BLaER1 treated with 17β-estradiol and CSF1 and Interleukin-3, amounts not matched to agents 10 nM and 100 nM (cell line): ENCODE results near the gene ASB9.
A peak's percentile ranks its signal among the peaks of the same experiment; 100 is the strongest.
"Not testable (repeated sequence)": the region's sequence is repeated elsewhere in the genome, so short reads cannot be mapped to it uniquely, and the experiment has no call there.

Experiments used
- H3K27ac ChIP-seq, 11 experiments: shearing (Covaris generic); formaldehyde crosslinking; 2 replicates each; pipeline ENCODE4 v1.8.1; 2022
- H3K27me3 ChIP-seq, 11 experiments: shearing (Covaris generic); formaldehyde crosslinking; 2 replicates each; pipeline ENCODE4 v1.8.1; 2022
- H3K36me3 ChIP-seq, 11 experiments: shearing (Covaris generic); formaldehyde crosslinking; 2 replicates each; pipeline ENCODE4 v1.8.1; 2022
- H3K4me1 ChIP-seq, 10 experiments: shearing (Covaris generic); formaldehyde crosslinking; 2 replicates each; pipeline ENCODE4 v1.8.1; 2022
- H3K4me2 ChIP-seq, 11 experiments: shearing (Covaris generic); formaldehyde crosslinking; 2 replicates each; pipeline ENCODE4 v1.8.1; 2022
- H3K4me3 ChIP-seq, 10 experiments: shearing (Covaris generic); formaldehyde crosslinking; 2 replicates each; pipeline ENCODE4 v1.8.1; 2022
- H3K9ac ChIP-seq, 11 experiments: shearing (Covaris generic); formaldehyde crosslinking; 2 replicates each; pipeline ENCODE4 v1.8.1; 2022
- H3K9me3 ChIP-seq, 11 experiments: shearing (Covaris generic); formaldehyde crosslinking; replicated peaks in 1 of 11; 2 replicates each; pipeline ENCODE4 v1.8.1; 2022
- H4K20me1 ChIP-seq, 11 experiments: shearing (Covaris generic); formaldehyde crosslinking; 2 replicates each; pipeline ENCODE4 v1.8.1; 2022
- Cebpa-rat ChIP-seq, 11 experiments: shearing (Covaris generic); IDR thresholded peaks; 2 replicates each; pipeline ENCODE4 v1.8.1; 2022

The ASB9 gene

GRCh38 chrX:15269618-15270521 is at the start of gene ASB9:
TSS of gene ASB9 (minus strand) at chrX:15270083. CDS start at chrX:15269874, 209 bp downstream.
- Histone ChIP-seq H3K4me3 (no peak within 1 kb of the TSS), H3K9me3 (peaks cover 12 to 17% (median 13%) of the 10 kb centered on the region in 11 experiments; a peak in 21 of 22 replicates), H3K9ac (no peak within 1 kb of the TSS), H3K4me2 (peak within 1 kb of the TSS in 2 of 11 experiments; percentile 16 to 21; a peak in 2 of 22 replicates), H4K20me1 (no peaks in the 10 kb centered on the region; a peak in 2 of 22 replicates), H3K36me3 (no peaks in the 10 kb centered on the region), H3K27me3 (peaks cover 69 to 94% (median 87%) of the 10 kb centered on the region in 11 experiments), H3K4me1 (no peaks in the 10 kb centered on the region), H3K27ac (no peak within 1 kb of the TSS)
- TF ChIP-seq Cebpa-rat (IDR thresholded peaks at IDR 0.05), result no peak

- peaks cover 0 to 47% (median 8%) of the 10 kb centered on the region in 10 experiments; a peak in 10 of 20 replicates for H3K4me1 ChIP-seq
- no peak for TF ChIP-seq Cebpa-rat (IDR thresholded peaks at IDR 0.05)
- H3K27ac ChIP-seq, result no peak overlapping the region
- H3K9ac ChIP-seq, result no peak overlapping the region
- peaks cover 0 to 19% (median 0%) of the 10 kb centered on the region in 11 experiments; a peak in 4 of 22 replicates for H3K9me3 ChIP-seq
- peaks cover 0 to 22% (median 4%) of the 10 kb centered on the region in 11 experiments; a peak in 11 of 22 replicates for H3K36me3 ChIP-seq
- no peak overlapping the region for H3K4me2 ChIP-seq
- H3K4me3 ChIP-seq, result no peak overlapping the region
- peaks cover 81 to 100% (median 97%) of the 10 kb centered on the region in 11 experiments for H3K27me3 ChIP-seq
- H4K20me1 ChIP-seq, result 0 out of 22 replicates have a peak, but pooled peaks cover 0 to 10% (median 0%) of the 10 kb centered on the region in 11 experiments
Observed at GRCh38 chrX:15319075-15319474, 49.2 kb upstream of the ASB9 start.

- H3K9ac ChIP-seq, result no peak within 1 kb of the TSS
- peaks cover 0 to 20% (median 0%) of the 10 kb centered on the region in 10 experiments; a peak in 6 of 20 replicates for H3K4me1 ChIP-seq
- H3K4me2 ChIP-seq, result no peak within 1 kb of the TSS
- TF ChIP-seq Cebpa-rat (IDR thresholded peaks at IDR 0.05), result no peak
- H3K4me3 ChIP-seq, result no peak within 1 kb of the TSS
- peaks cover 0 to 8% (median 0%) of the 10 kb centered on the region in 11 experiments; a peak in 3 of 22 replicates for H3K9me3 ChIP-seq
- peaks cover 0 to 7% (median 0%) of the 10 kb centered on the region in 11 experiments; a peak in 4 of 22 replicates for H3K36me3 ChIP-seq
- H3K27me3 ChIP-seq, result peaks cover 80 to 100% (median 97%) of the 10 kb centered on the region in 11 experiments
- no peak within 1 kb of the TSS for H3K27ac ChIP-seq
- no peaks in the 10 kb centered on the region for H4K20me1 ChIP-seq
Observed at GRCh38 chrX:15315509-15315908, 45.6 kb upstream of the ASB9 start, which contains the start of gene ASB11. TSS of gene ASB11 (minus strand) at chrX:15315640. CDS start at chrX:15315605, 35 bp downstream.

- Histone ChIP-seq H3K27me3 (peaks cover 78 to 100% (median 97%) of the 10 kb centered on the region in 11 experiments), H3K9me3 (peaks cover 0 to 8% (median 0%) of the 10 kb centered on the region in 11 experiments; a peak in 2 of 22 replicates), H3K9ac (no peak overlapping the region), H3K4me3 (no peak overlapping the region), H3K4me1 (peaks cover 0 to 19% (median 0%) of the 10 kb centered on the region in 10 experiments; a peak in 2 of 20 replicates), H3K27ac (no peak overlapping the region), H4K20me1 (no peaks in the 10 kb centered on the region), H3K36me3 (no peaks in the 10 kb centered on the region), H3K4me2 (no peak overlapping the region)
- no peak for TF ChIP-seq Cebpa-rat (IDR thresholded peaks at IDR 0.05)
Observed at GRCh38 chrX:15314472-15314871, 44.6 kb upstream of the ASB9 start.

- H3K4me1 ChIP-seq, result peaks cover 0 to 19% (median 0%) of the 10 kb centered on the region in 10 experiments; a peak in 2 of 20 replicates
- no peaks in the 10 kb centered on the region; a peak in 3 of 22 replicates for H4K20me1 ChIP-seq
- TF ChIP-seq Cebpa-rat (IDR thresholded peaks at IDR 0.05), result no peak
- peaks cover 89 to 100% (median 100%) of the 10 kb centered on the region in 11 experiments for H3K27me3 ChIP-seq
- H3K27ac ChIP-seq, result no peak overlapping the region
- 0 out of 22 replicates have a peak, but pooled peaks cover 0 to 12% (median 0%) of the 10 kb centered on the region in 11 experiments for H3K9me3 ChIP-seq
- H3K36me3 ChIP-seq, result no peaks in the 10 kb centered on the region
- H3K4me2 ChIP-seq, result no peak overlapping the region; a peak in 1 of 22 replicates
- H3K9ac ChIP-seq, result no peak overlapping the region
- H3K4me3 ChIP-seq, result no peak overlapping the region
Observed at GRCh38 chrX:15311119-15311518, 41.2 kb upstream of the ASB9 start.

- Histone ChIP-seq H3K27me3 (peaks cover 90 to 100% (median 100%) of the 10 kb centered on the region in 11 experiments), H3K9me3 (0 out of 22 replicates have a peak, but pooled peaks cover 0 to 12% (median 0%) of the 10 kb centered on the region in 11 experiments), H3K9ac (0 out of 22 replicates have a peak overlapping the region, but pooled peaks of 1 of the 11 experiments have one; percentile 10), H3K36me3 (no peaks in the 10 kb centered on the region), H3K4me2 (peak overlapping the region in 2 of 11 experiments; percentile 44 to 51; a peak in 3 of 22 replicates), H3K27ac (peak overlapping the region in 2 of 11 experiments; percentile 7 to 33; a peak in 3 of 22 replicates), H4K20me1 (no peaks in the 10 kb centered on the region; a peak in 3 of 22 replicates), H3K4me3 (no peak overlapping the region), H3K4me1 (peaks cover 0 to 19% (median 0%) of the 10 kb centered on the region in 10 experiments; a peak in 2 of 20 replicates)
- TF ChIP-seq Cebpa-rat (IDR thresholded peaks at IDR 0.05), result no peak
Observed at GRCh38 chrX:15310117-15310516, 40.2 kb upstream of the ASB9 start.

GRCh38 chrX:15305899-15306298 is 36.0 kb upstream of the ASB9 start:
- Histone ChIP-seq H3K4me1 (peaks cover 0 to 19% (median 0%) of the 10 kb centered on the region in 10 experiments; a peak in 2 of 20 replicates), H3K27me3 (peaks cover 91 to 100% (median 100%) of the 10 kb centered on the region in 11 experiments), H3K9me3 (0 out of 22 replicates have a peak, but pooled peaks cover 0 to 12% (median 0%) of the 10 kb centered on the region in 11 experiments)
- not testable (repeated sequence) for H3K27ac ChIP-seq, H4K20me1 ChIP-seq, H3K4me2 ChIP-seq, H3K4me3 ChIP-seq, H3K36me3 ChIP-seq, H3K9ac ChIP-seq

- Histone ChIP-seq H3K27me3 (peaks cover 88 to 100% (median 97%) of the 10 kb centered on the region in 11 experiments), H3K9ac (no peak overlapping the region), H3K4me3 (no peak overlapping the region), H3K27ac (no peak overlapping the region), H3K9me3 (0 out of 22 replicates have a peak, but pooled peaks cover 0 to 2% (median 0%) of the 10 kb centered on the region in 11 experiments), H4K20me1 (peaks cover 0 to 3% (median 0%) of the 10 kb centered on the region in 11 experiments; a peak in 4 of 22 replicates), H3K4me2 (peak overlapping the region in 2 of 11 experiments; percentile 0 to 45; a peak in 2 of 22 replicates), H3K36me3 (no peaks in the 10 kb centered on the region), H3K4me1 (peaks cover 10 to 37% (median 15%) of the 10 kb centered on the region in 10 experiments; a peak in 19 of 20 replicates)
- no peak for TF ChIP-seq Cebpa-rat (IDR thresholded peaks at IDR 0.05)
Observed at GRCh38 chrX:15301924-15302323, 32.0 kb upstream of the ASB9 start.
